ENCODE measurements around the gene ATG12. TPM values are rescaled to one million over a fixed set of nuclear protein-coding genes. Genes with fewer than 3 reads are reported as not detected.

Gene ATG12
- total and polyA plus RNA-seq, 2 of the 13 experiments (the other 11 are each of a cell fraction or from before 2014, with no cell fraction given) = 46.4 to 58.1 TPM

- TF ChIP-seq, protein P1, sequence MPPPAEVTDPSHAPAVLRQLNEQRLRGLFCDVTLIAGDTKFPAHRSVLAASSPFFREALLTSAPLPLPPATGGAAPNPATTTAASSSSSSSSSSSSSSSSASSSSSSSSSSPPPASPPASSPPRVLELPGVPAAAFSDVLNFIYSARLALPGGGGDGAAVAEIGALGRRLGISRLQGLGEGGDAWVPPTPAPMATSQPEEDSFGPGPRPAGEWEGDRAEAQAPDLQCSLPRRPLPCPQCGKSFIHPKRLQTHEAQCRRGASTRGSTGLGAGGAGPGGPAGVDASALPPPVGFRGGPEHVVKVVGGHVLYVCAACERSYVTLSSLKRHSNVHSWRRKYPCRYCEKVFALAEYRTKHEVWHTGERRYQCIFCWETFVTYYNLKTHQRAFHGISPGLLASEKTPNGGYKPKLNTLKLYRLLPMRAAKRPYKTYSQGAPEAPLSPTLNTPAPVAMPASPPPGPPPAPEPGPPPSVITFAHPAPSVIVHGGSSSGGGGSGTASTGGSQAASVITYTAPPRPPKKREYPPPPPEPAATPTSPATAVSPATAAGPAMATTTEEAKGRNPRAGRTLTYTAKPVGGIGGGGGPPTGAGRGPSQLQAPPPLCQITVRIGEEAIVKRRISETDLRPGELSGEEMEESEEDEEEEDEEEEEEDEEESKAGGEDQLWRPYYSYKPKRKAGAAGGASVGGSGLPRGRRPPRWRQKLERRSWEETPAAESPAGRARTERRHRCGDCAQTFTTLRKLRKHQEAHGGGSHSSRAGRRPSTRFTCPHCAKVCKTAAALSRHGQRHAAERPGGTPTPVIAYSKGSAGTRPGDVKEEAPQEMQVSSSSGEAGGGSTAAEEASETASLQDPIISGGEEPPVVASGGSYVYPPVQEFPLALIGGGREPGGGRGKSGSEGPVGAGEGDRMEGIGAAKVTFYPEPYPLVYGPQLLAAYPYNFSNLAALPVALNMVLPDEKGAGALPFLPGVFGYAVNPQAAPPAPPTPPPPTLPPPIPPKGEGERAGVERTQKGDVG (CRISPR knock-in tag; IDR thresholded peaks at IDR 0.05; ENCODE audit: borderline replicate concordance) = peak; percentile 38; the same call in 1 of the 2 replicates
- TF ChIP-seq, protein P2, sequence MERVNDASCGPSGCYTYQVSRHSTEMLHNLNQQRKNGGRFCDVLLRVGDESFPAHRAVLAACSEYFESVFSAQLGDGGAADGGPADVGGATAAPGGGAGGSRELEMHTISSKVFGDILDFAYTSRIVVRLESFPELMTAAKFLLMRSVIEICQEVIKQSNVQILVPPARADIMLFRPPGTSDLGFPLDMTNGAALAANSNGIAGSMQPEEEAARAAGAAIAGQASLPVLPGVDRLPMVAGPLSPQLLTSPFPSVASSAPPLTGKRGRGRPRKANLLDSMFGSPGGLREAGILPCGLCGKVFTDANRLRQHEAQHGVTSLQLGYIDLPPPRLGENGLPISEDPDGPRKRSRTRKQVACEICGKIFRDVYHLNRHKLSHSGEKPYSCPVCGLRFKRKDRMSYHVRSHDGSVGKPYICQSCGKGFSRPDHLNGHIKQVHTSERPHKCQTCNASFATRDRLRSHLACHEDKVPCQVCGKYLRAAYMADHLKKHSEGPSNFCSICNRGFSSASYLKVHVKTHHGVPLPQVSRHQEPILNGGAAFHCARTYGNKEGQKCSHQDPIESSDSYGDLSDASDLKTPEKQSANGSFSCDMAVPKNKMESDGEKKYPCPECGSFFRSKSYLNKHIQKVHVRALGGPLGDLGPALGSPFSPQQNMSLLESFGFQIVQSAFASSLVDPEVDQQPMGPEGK (CRISPR knock-in tag; IDR thresholded peaks at IDR 0.05) = peak; percentile 89
- TF ChIP-seq SNAI1 (CRISPR knock-in tag; IDR thresholded peaks at IDR 0.05; ENCODE audit: borderline replicate concordance) (peak; percentile 42; the same call in 1 of the 2 replicates), TFAP4 (IDR thresholded peaks at IDR 0.05; ENCODE audit: borderline replicate concordance, low read depth) (no peak), ZNF616 (CRISPR knock-in tag; IDR thresholded peaks at IDR 0.05; ENCODE audit: low read depth) (0 out of 2 replicates have a peak, but pooled peaks have one; percentile 72), NCOA1 (CRISPR knock-in tag; IDR thresholded peaks at IDR 0.05) (no peak), RERE (CRISPR knock-in tag; IDR thresholded peaks at IDR 0.05; ENCODE audit: low read depth) (no peak), JARID2 (CRISPR knock-in tag; IDR thresholded peaks at IDR 0.05; ENCODE audit: insufficient replicate concordance) (peak; percentile 98), ZNF430 (CRISPR knock-in tag; IDR thresholded peaks at IDR 0.05) (peak; percentile 93), NCOR1 (IDR thresholded peaks at IDR 0.05; ENCODE audit: borderline replicate concordance, low read length) (no peak; the same call in 1 of the 2 replicates), RBFOX2 (IDR thresholded peaks at IDR 0.05; ENCODE audit: low read depth, low read length) (peak; percentile 82), GZF1 (CRISPR knock-in tag; IDR thresholded peaks at IDR 0.05) (no peak), NBN (conservative IDR thresholded peaks at IDR 0.05) (no peak)
- TF ChIP-seq, protein P3, sequence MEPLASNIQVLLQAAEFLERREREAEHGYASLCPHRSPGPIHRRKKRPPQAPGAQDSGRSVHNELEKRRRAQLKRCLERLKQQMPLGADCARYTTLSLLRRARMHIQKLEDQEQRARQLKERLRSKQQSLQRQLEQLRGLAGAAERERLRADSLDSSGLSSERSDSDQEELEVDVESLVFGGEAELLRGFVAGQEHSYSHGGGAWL (CRISPR knock-in tag; IDR thresholded peaks at IDR 0.05) = peak; percentile 93
Measured at GRCh38 chr5:115841382-115842088, at the start of gene ATG12, which contains the start of gene AP3S1 (continued).

Measured in HepG2 (cell line).